GM12891 (cell line): ENCODE data around the gene EXOSC9. TPM values are rescaled to one million over a fixed set of nuclear protein-coding genes. Genes with fewer than 3 reads are reported as not detected.
A peak's percentile ranks its signal among the peaks of the same experiment; 100 is the strongest.
"Not testable (repeated sequence)": the region's sequence is repeated elsewhere in the genome, so short reads cannot be mapped to it uniquely, and the experiment has no call there.

Experiments
- DNase-seq: peaks from one replicate; pipeline ENCODE4 v3.0.0; 2011; ENCODE audit warnings: low spot score; ENCODE audit not compliant: insufficient read length
- FAIRE-seq: peaks from 2 replicates; lab custom pipeline; 2011; peaks lifted over from hg19 to GRCh38; lab: Jason Lieb, UNC
- PAX5 ChIP-seq: IDR thresholded peaks from 2 replicates; pipeline ENCODE4 v1.6.1; 2011; ENCODE audit warnings: low read length, moderate library complexity, mild to moderate bottlenecking; ENCODE audit not compliant: insufficient read depth, severe bottlenecking
- POLR2A ChIP-seq: IDR thresholded peaks from 2 replicates; pipeline ENCODE4 v1.6.1; 2011; ENCODE audit warnings: low read depth, low read length, control low read depth
- POLR2AphosphoS5 ChIP-seq: IDR thresholded peaks from 2 replicates; pipeline ENCODE4 v1.6.1; 2011; ENCODE audit warnings: low read depth, low read length, control low read depth
- POU2F2 ChIP-seq: IDR thresholded peaks from 2 replicates; pipeline ENCODE4 v1.6.1; 2011; ENCODE audit warnings: low read depth, mild to moderate bottlenecking, control low read depth, low read length, moderate library complexity
- SPI1 ChIP-seq: IDR thresholded peaks from 2 replicates; pipeline ENCODE4 v1.6.1; 2011; ENCODE audit warnings: low read depth, low read length, control low read depth
- TAF1 ChIP-seq: IDR thresholded peaks from 2 replicates; pipeline ENCODE4 v1.6.1; 2011; ENCODE audit warnings: low read depth, low read length, control low read depth
- polyA plus RNA-seq: library from polyadenylated mRNA; unstranded; fragments of >200 nt; gene quantifications from one replicate; pipeline ENCODE4 v1.2.1, GENCODE V29; 2012; ENCODE audit warnings: low read depth, missing spikeins, inconsistent platforms; ENCODE audit not compliant: missing spikeins

EXOSC9 gene
- 51.2 TPM for polyA plus RNA-seq

GRCh38 chr4:121800961-121801714 lies at the start of gene EXOSC9:
TSS of gene EXOSC9 (plus strand) at chr4:121801323. CDS start at chr4:121801425, 102 bp downstream.
- peak; percentile 100 for FAIRE-seq

GRCh38 chr4:121752142-121752541 lies 49.0 kb upstream of the EXOSC9 start:
- DNase-seq, FAIRE-seq: not testable (repeated sequence)

More at GRCh38 chr4:121800961-121801714, at the start of gene EXOSC9:
- peak; percentile 32; the same call in 1 of the 2 replicates for TF ChIP-seq TAF1
- 0 out of 2 replicates have a peak, but pooled peaks have one; percentile 13 for TF ChIP-seq POU2F2
- peak; percentile 81 for TF ChIP-seq SPI1
- peak; percentile 76 for TF ChIP-seq POLR2A
- no peak for TF ChIP-seq PAX5
- TF ChIP-seq POLR2AphosphoS5: 0 out of 2 replicates have a peak, but pooled peaks have one; percentile 67
- peak; percentile 55 for DNase-seq

GRCh38 chr4:121758925-121759568 lies 42.1 kb upstream of the EXOSC9 start:
- FAIRE-seq (no peak), DNase-seq (no peak)
- TF ChIP-seq TAF1: no peak
- TF ChIP-seq PAX5: no peak
- TF ChIP-seq POLR2AphosphoS5: no peak
- no peak for TF ChIP-seq SPI1
- TF ChIP-seq POU2F2: no peak
- no peak for TF ChIP-seq POLR2A

GRCh38 chr4:121760205-121760604 lies 40.9 kb upstream of the EXOSC9 start:
- DNase-seq (no peak), FAIRE-seq (no peak)
- TF ChIP-seq SPI1 (no peak), POLR2A (no peak)

- FAIRE-seq: no peak
- no peak for TF ChIP-seq POLR2AphosphoS5
- no peak for TF ChIP-seq POU2F2
- no peak for TF ChIP-seq POLR2A
- no peak for TF ChIP-seq SPI1
- TF ChIP-seq TAF1: no peak
- TF ChIP-seq PAX5: no peak
- no peak for DNase-seq
These were observed 36.8 kb upstream of the EXOSC9 start for GRCh38 chr4:121764303-121764701.

GRCh38 chr4:121764702-121765367 lies 36.3 kb upstream of the EXOSC9 start, which contains the start of gene SMIM43:
TSS of gene SMIM43 (minus strand) at chr4:121765164. CDS start at chr4:121765105, 59 bp downstream.
- FAIRE-seq (no peak), DNase-seq (no peak)
- TF ChIP-seq TAF1: no peak
- no peak for TF ChIP-seq SPI1
- TF ChIP-seq POLR2A: no peak
- no peak for TF ChIP-seq POU2F2
- TF ChIP-seq PAX5: no peak
- TF ChIP-seq POLR2AphosphoS5: no peak

GRCh38 chr4:121765368-121765705 lies 35.8 kb upstream of the EXOSC9 start:
- FAIRE-seq: no peak
- no peak for DNase-seq
- TF ChIP-seq POLR2AphosphoS5: no peak
- no peak for TF ChIP-seq TAF1
- TF ChIP-seq PAX5: no peak
- no peak for TF ChIP-seq SPI1
- no peak for TF ChIP-seq POU2F2
- no peak for TF ChIP-seq POLR2A

- FAIRE-seq: no peak
- no peak for TF ChIP-seq POLR2A
- TF ChIP-seq SPI1: no peak
- no peak for TF ChIP-seq PAX5
- TF ChIP-seq POU2F2: no peak
- TF ChIP-seq TAF1: no peak
- no peak for TF ChIP-seq POLR2AphosphoS5
- no peak for DNase-seq
These were observed 35.1 kb upstream of the EXOSC9 start for GRCh38 chr4:121765971-121766538.

GRCh38 chr4:121767166-121767565 lies 34.0 kb upstream of the EXOSC9 start:
- TF ChIP-seq POLR2A: no peak
- no peak for TF ChIP-seq POU2F2
- no peak for TF ChIP-seq PAX5
- no peak for TF ChIP-seq POLR2AphosphoS5
- TF ChIP-seq SPI1: no peak
- TF ChIP-seq TAF1: no peak
- DNase-seq (no peak), FAIRE-seq (no peak)
